A549 (cell line): Measurements from ENCODE around the gene PLD6.

Experiments
- CHD2 ChIP-seq: fragments of 150-350 bp; IDR thresholded peaks from 2 replicates; pipeline ENCODE4 v1.6.1; 2014; ENCODE audit warnings: low read length; ENCODE audit not compliant: partially characterized antibody
- CTCF ChIP-seq: fragments of >200 bp; sonication (Bioruptor Twin); formaldehyde crosslinking; IDR thresholded peaks from 3 replicates; pipeline ENCODE4 v1.5.1; 2016
- EP300 ChIP-seq, 2 experiments: fragments of >200 bp; sonication (Bioruptor Twin); formaldehyde crosslinking; IDR thresholded peaks; 2 replicates in 1 of 2; 3 replicates in 1 of 2; pipeline ENCODE4 v1.6.1; 2016 to 2017
- JUN ChIP-seq, 2 experiments: fragments of >200 bp; sonication (Bioruptor Twin); formaldehyde crosslinking; IDR thresholded peaks; 2 replicates in 1 of 2; 3 replicates in 1 of 2; pipeline ENCODE4 v1.6.1; 2016 to 2017
- NFE2L2 ChIP-seq: fragments of 150-350 bp; conservative IDR thresholded peaks from 2 replicates; pipeline ENCODE4 v1.6.1; 2014; ENCODE audit warnings: low read length
- POLR2A ChIP-seq: IDR thresholded peaks from 2 replicates; pipeline ENCODE4 v1.6.1; 2012; ENCODE audit warnings: mild to moderate bottlenecking, low read length
- ZFP36 ChIP-seq: fragments of 450-650 bp; IDR thresholded peaks from 2 replicates; pipeline ENCODE4 v1.6.1; 2014; ENCODE audit warnings: borderline replicate concordance; ENCODE audit not compliant: partially characterized antibody

- TF ChIP-seq ZFP36 (no peak), POLR2A (no peak), CTCF (no peak), EP300 (IDR thresholded peaks at IDR 0.05) (no peak), CHD2 (no peak), NFE2L2 (no peak), JUN (IDR thresholded peaks at IDR 0.05) (no peak)
Measured at GRCh38 chr17:17229416-17230384, 23.6 kb upstream of the PLD6 start.
